Spleen (tissue), 11 donors: ENCODE results near the gene TFAP2B. TPM values are rescaled to one million over a fixed set of nuclear protein-coding genes. Genes with fewer than 3 reads are reported as not detected.

ENCODE experiments used
- DNase-seq: peaks from one replicate; pipeline ENCODE4 v3.0.0-alpha.2; 2020
- H3K27ac ChIP-seq, 8 donors: fragments of 200-600 bp; sonication (generic) in 7 of 8; 1 replicate in 4 of 8; 2 replicates in 4 of 8; pipeline versions ENCODE4 v1.5.0 to v1.8.0; 2016 to 2021; ENCODE audit warnings: inconsistent platforms in 4 of 8, mild to moderate bottlenecking in 4 of 8, moderate library complexity in 1 of 8
- H3K27me3 ChIP-seq, 7 donors: fragments of 200-600 bp; sonication (generic) in 6 of 7; replicated peaks in 1 of 7; 1 replicate in 4 of 7; 2 replicates in 3 of 7; pipeline versions ENCODE4 v1.5.0 to v1.8.0; 2016 to 2021; ENCODE audit warnings: inconsistent platforms in 3 of 7, mild to moderate bottlenecking in 1 of 7
- H3K36me3 ChIP-seq, 6 donors: fragments of 200-600 bp; sonication (generic) in 5 of 6; 1 replicate in 4 of 6; 2 replicates in 2 of 6; pipeline versions ENCODE4 v1.5.0 to v1.8.0; 2016 to 2021; ENCODE audit warnings: inconsistent platforms in 2 of 6
- H3K4me1 ChIP-seq, 6 donors: fragments of 200-600 bp; sonication (generic) in 5 of 6; 1 replicate in 3 of 6; 2 replicates in 3 of 6; pipeline versions ENCODE4 v1.5.0 to v1.8.0; 2016 to 2021; ENCODE audit warnings: inconsistent platforms in 3 of 6
- H3K4me3 ChIP-seq, 8 donors: fragments of 200-600 bp; sonication (generic) in 7 of 8; 1 replicate in 4 of 8; 2 replicates in 4 of 8; pipeline versions ENCODE4 v1.5.0 to v1.8.0; 2016 to 2021; ENCODE audit warnings: inconsistent platforms in 4 of 8, mild to moderate bottlenecking in 4 of 8, moderate library complexity in 2 of 8
- H3K9me3 ChIP-seq, 8 donors: fragments of 200-600 bp; sonication (generic) in 7 of 8; 1 replicate in 4 of 8; 2 replicates in 4 of 8; pipeline versions ENCODE4 v1.5.0 to v1.8.0; 2016 to 2021; ENCODE audit warnings: inconsistent platforms in 4 of 8
- POLR2A ChIP-seq, 3 donors: fragments of 450-650 bp; IDR thresholded peaks; one replicate each; pipeline ENCODE4 v1.5.1; 2017; ENCODE audit warnings: antibody characterized with exemption in 3 of 3, mild to moderate bottlenecking in 1 of 3
- POLR2AphosphoS5 ChIP-seq, 3 donors: sonication (generic); formaldehyde crosslinking; IDR thresholded peaks; one replicate each; pipeline ENCODE4 v1.5.1; 2017; ENCODE audit warnings: antibody characterized with exemption in 3 of 3
- WGBS, 5 donors: extraction: QIAGEN DNeasy Blood & Tissue Kit in 3 of 5; methylation state at CpG; one replicate each; pipeline versions ENCODE4 v1.1.5 to v1.1.7; 2013 to 2018; 5-methylcytosine and 5-hydroxymethylcytosine counted together
- intact Hi-C: fragments of 100-400 bp; cut with DNase I; formaldehyde crosslinking; loops from one replicate; pipeline ENCODE4 v1.15.0; 2023; ENCODE audit warnings: low total_unique reads
- polyA plus RNA-seq, 3 donors: library from polyadenylated mRNA; stranded (reverse); fragments of 200-250 nt; gene quantifications; one replicate each; pipeline ENCODE4 v1.2.1, GENCODE V29; 2013
- total RNA-seq, 7 donors: library from RNA; depleted of rRNA in 3 of 7; stranded (reverse); fragments of >200 nt in 3 of 7; fragmentation: NEBNext Ultra II Directional in 4 of 7; extraction: Animal tissue kit (Norgen Biotek cat#: 25700) in 4 of 7; gene quantifications; one replicate each; pipeline versions ENCODE4 v1.1.0 to v1.2.1, GENCODE V29; 2016 to 2021
- TF ChIP-seq, protein P1 (sequence below), 11 experiments: fragments of 200-600 bp in 7 of 11; fragments of 450-650 bp in 4 of 11; sonication (generic) in 4 of 11; IDR thresholded peaks in 8 of 11; conservative IDR thresholded peaks in 3 of 11; 1 replicate in 7 of 11; 2 replicates in 4 of 11; pipeline versions ENCODE4 v1.4.0 to v1.8.0; 2016 to 2021; ENCODE audit warnings: antibody characterized with exemption in 11 of 11, inconsistent platforms in 4 of 11, mild to moderate bottlenecking in 1 of 11
- donor health status: healthy with polysubstance abuse.
- donor health status: DM: no; HTN: no; CAD: no; lungs with moderate emphysema.
- donor health status: DM: no; HTN: no; CAD: no.
- donor health status: Bipolar disorder and iron deficiency.
- donor health status: healthy.
- donor health status: DM: no; HTN: no; CAD: no.
- donor health status: DM: yes; HTN: yes; CAD: no.

Gene TFAP2B
- total and polyA plus RNA-seq, 10 donors = not detected

DNA sequence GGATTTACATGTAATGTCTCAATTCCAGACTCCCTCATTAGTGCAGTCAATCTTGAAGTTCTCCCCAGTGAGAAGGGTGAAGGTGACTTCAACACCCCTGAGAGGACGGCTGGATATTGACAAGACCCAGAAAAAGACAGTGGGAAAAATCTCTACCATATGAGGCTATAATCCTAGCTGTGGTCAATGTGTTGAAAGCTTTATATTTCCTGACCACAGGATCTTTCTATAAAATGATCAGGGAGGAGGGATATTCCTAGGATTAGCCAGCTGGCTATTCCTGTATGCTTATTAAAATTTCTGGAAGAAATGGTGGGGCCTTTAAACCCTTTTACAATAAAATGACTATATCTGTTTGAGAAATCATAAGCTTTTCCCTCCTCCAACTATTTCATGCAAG, 43.0 kb downstream of the TFAP2B start:
- 0 to 3% (median 0%) methylated on average over 1 of the region's 1 CpG for WGBS, 5 donors

DNA sequence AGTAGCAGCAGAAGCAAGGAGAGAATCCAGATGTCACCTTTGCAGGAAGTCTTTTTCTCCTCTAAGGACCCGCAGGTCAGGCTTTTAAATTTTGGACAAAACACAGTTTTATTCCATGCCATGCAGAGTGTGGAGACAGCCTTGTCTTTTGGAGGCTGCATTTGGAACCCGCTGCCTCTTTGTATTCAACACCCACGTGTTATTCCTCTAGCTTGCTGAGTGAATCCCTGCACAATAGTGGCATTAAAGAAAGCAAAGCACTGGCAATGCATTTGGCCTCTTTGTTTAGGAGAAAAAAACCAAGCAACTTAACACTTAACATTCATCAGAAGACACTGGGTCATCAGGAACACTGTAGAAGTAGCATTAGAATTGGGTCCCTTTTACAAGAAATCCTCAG, 43.5 kb downstream of the TFAP2B start:
- H3K4me3 ChIP-seq = no peak overlapping the region
- H3K9me3 ChIP-seq = peaks cover 0 to 7% (median 0%) of the 10 kb centered on the region in 8 donors
- no peaks in the 10 kb centered on the region for H3K27me3 ChIP-seq
- intact Hi-C loops = no loop called here
- 64 to 78% (median 69%) methylated on average over 3 of the region's 3 CpGs for WGBS, 5 donors
- H3K36me3 ChIP-seq = no peaks in the 10 kb centered on the region
- no peak for DNase-seq
- no peaks in the 10 kb centered on the region for H3K4me1 ChIP-seq
- no peak overlapping the region for H3K27ac ChIP-seq
- TF ChIP-seq, protein P1, sequence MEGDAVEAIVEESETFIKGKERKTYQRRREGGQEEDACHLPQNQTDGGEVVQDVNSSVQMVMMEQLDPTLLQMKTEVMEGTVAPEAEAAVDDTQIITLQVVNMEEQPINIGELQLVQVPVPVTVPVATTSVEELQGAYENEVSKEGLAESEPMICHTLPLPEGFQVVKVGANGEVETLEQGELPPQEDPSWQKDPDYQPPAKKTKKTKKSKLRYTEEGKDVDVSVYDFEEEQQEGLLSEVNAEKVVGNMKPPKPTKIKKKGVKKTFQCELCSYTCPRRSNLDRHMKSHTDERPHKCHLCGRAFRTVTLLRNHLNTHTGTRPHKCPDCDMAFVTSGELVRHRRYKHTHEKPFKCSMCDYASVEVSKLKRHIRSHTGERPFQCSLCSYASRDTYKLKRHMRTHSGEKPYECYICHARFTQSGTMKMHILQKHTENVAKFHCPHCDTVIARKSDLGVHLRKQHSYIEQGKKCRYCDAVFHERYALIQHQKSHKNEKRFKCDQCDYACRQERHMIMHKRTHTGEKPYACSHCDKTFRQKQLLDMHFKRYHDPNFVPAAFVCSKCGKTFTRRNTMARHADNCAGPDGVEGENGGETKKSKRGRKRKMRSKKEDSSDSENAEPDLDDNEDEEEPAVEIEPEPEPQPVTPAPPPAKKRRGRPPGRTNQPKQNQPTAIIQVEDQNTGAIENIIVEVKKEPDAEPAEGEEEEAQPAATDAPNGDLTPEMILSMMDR (IDR thresholded peaks at IDR 0.05 in 8 of 11, conservative IDR thresholded peaks at IDR 0.05 in 3 of 11) = no peak
- TF ChIP-seq POLR2AphosphoS5 (IDR thresholded peaks at IDR 0.05) (no peak), POLR2A (IDR thresholded peaks at IDR 0.05) (no peak)

More for the DNA sequence above, 43.0 kb downstream of the TFAP2B start:
- DNase-seq = no peak
- H3K27me3 ChIP-seq = no peaks in the 10 kb centered on the region
- TF ChIP-seq, protein P1 (IDR thresholded peaks at IDR 0.05 in 8 of 11, conservative IDR thresholded peaks at IDR 0.05 in 3 of 11) = no peak
- TF ChIP-seq POLR2A (IDR thresholded peaks at IDR 0.05) (no peak), POLR2AphosphoS5 (IDR thresholded peaks at IDR 0.05) (no peak)
- H3K9me3 ChIP-seq = peaks cover 0 to 7% (median 0%) of the 10 kb centered on the region in 8 donors
- H3K27ac ChIP-seq = no peak overlapping the region
- H3K4me1 ChIP-seq = no peaks in the 10 kb centered on the region
- no peak overlapping the region for H3K4me3 ChIP-seq
- intact Hi-C loops = no loop called here
- H3K36me3 ChIP-seq = no peaks in the 10 kb centered on the region

DNA sequence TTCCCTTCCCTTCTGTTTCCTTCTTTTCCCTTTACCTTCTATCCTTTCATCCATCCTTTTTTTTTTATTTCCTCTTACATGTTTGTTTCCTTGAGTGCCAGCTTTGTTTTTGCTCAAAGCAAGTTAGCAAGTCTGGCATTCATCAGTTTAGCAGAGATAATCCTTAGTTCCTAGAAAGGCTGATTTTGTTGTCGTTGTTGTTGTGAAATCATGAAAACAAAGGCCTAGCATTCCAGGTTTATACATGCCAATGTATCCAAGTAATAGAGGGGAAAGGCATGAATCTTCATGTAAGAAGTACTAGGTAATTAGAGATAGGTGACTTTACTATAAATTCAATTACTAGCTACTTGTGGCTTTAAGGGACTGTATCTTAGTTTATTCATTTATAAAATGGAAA, 45.9 kb downstream of the TFAP2B start:
- TF ChIP-seq, protein P1 (IDR thresholded peaks at IDR 0.05 in 8 of 11, conservative IDR thresholded peaks at IDR 0.05 in 3 of 11) = no peak
- no peak for TF ChIP-seq POLR2AphosphoS5 (IDR thresholded peaks at IDR 0.05)
- no peak for TF ChIP-seq POLR2A (IDR thresholded peaks at IDR 0.05)
- H3K27me3 ChIP-seq = no peaks in the 10 kb centered on the region
- H3K9me3 ChIP-seq = no peaks in the 10 kb centered on the region
- 37 to 52% (median 50%) methylated on average over 1 of the region's 1 CpG for WGBS, 5 donors
- no peak overlapping the region for H3K4me3 ChIP-seq
- DNase-seq = no peak
- H3K36me3 ChIP-seq = no peaks in the 10 kb centered on the region
- intact Hi-C loops = no loop called here
- H3K27ac ChIP-seq = no peak overlapping the region
- H3K4me1 ChIP-seq = no peaks in the 10 kb centered on the region

DNA sequence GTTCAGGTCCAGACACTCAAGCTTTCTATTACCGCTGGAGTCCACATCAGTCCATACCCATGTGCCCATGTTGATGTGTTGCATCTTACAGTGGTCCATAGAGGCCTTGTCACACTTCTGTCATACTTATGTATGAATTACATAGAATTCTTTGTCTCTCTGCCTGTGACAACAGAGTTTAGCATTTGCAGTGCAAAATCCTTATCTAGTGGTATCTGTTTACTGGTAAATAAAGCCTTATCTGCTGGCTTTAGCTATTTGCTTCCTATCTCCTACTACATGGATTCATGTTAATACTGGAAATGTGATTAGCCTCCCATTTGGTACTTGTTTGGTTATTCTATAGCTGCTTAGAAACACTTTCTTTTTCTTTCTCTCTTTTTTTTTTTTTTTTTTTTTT, 49.8 kb downstream of the TFAP2B start:
- H3K27me3 ChIP-seq = no peaks in the 10 kb centered on the region
- DNase-seq = no peak
- 90 to 100% (median 97%) methylated on average over 1 of the region's 1 CpG for WGBS, 5 donors
- H3K4me3 ChIP-seq = no peak overlapping the region
- H3K27ac ChIP-seq = no peak overlapping the region
- intact Hi-C loops = no loop called here
- no peak for TF ChIP-seq POLR2A (IDR thresholded peaks at IDR 0.05)
- TF ChIP-seq, protein P1 (IDR thresholded peaks at IDR 0.05 in 8 of 11, conservative IDR thresholded peaks at IDR 0.05 in 3 of 11) = no peak
- TF ChIP-seq POLR2AphosphoS5 (IDR thresholded peaks at IDR 0.05) = no peak
- H3K36me3 ChIP-seq = no peaks in the 10 kb centered on the region
- H3K4me1 ChIP-seq = no peaks in the 10 kb centered on the region
- H3K9me3 ChIP-seq = no peaks in the 10 kb centered on the region
